Measurements from ENCODE around the gene SP8. TPM values are rescaled to one million over a fixed set of nuclear protein-coding genes. Genes with fewer than 3 reads are reported as not detected.

The SP8 gene
- polyA plus RNA-seq, 1 experiment: not detected

GRCh38 chr7:20790375-20790774 is 3.7 kb upstream of the SP8 start:
- Histone ChIP-seq H3K9me3 (ENCODE audit: control insufficient read depth, insufficient read depth, low read length) (no peaks in the 10 kb centered on the region), H3K4me3 (ENCODE audit: low read depth, low read length) (no peak overlapping the region), H3K27ac (ENCODE audit: low read depth, low read length) (no peak overlapping the region), H3K27me3 (ENCODE audit: control insufficient read depth, insufficient read depth, low read length) (peaks cover 73% of the 10 kb centered on the region)
- CTCF ChIA-PET: interaction anchor here (1.3 kb wide), 1 partner anchor 12 kb away, joined by 5 read pairs; no protein-coding TSS in a partner anchor
- POLR2A ChIA-PET: no interaction called here
- no peak for DNase-seq (ENCODE audit: low read depth, low spot score)
- TF ChIP-seq CTCF (IDR thresholded peaks at IDR 0.05; ENCODE audit: low read depth, low read length): no peak

- POLR2A ChIA-PET: no interaction called here
- DNase-seq (ENCODE audit: low read depth, low spot score): no peak
- Histone ChIP-seq H3K4me3 (ENCODE audit: low read depth, low read length) (no peak overlapping the region), H3K27ac (ENCODE audit: low read depth, low read length) (no peak overlapping the region), H3K27me3 (ENCODE audit: control insufficient read depth, insufficient read depth, low read length) (peaks cover 73% of the 10 kb centered on the region), H3K9me3 (ENCODE audit: control insufficient read depth, insufficient read depth, low read length) (peaks cover 13% of the 10 kb centered on the region; the same call in 1 of the 2 replicates)
- TF ChIP-seq CTCF (IDR thresholded peaks at IDR 0.05; ENCODE audit: low read depth, low read length): no peak
- CTCF ChIA-PET: interaction anchor here (0.7 kb wide), 1 partner anchor 282 kb away, joined by 3 read pairs; no protein-coding TSS in a partner anchor
Measured at GRCh38 chr7:20788420-20788990, 1.8 kb upstream of the SP8 start.

GRCh38 chr7:20787660-20788419 is 1.2 kb upstream of the SP8 start:
- Histone ChIP-seq H3K9me3 (ENCODE audit: control insufficient read depth, insufficient read depth, low read length) (peaks cover 13% of the 10 kb centered on the region; the same call in 1 of the 2 replicates), H3K27me3 (ENCODE audit: control insufficient read depth, insufficient read depth, low read length) (peaks cover 74% of the 10 kb centered on the region), H3K4me3 (ENCODE audit: low read depth, low read length) (no peak overlapping the region), H3K27ac (ENCODE audit: low read depth, low read length) (no peak overlapping the region)
- DNase-seq (ENCODE audit: low read depth, low spot score): no peak
- no peak for TF ChIP-seq CTCF (IDR thresholded peaks at IDR 0.05; ENCODE audit: low read depth, low read length)
- CTCF ChIA-PET: interaction anchor here (0.7 kb wide), 1 partner anchor 281 kb away, joined by 3 read pairs; no protein-coding TSS in a partner anchor
- POLR2A ChIA-PET: no interaction called here

GRCh38 chr7:20786421-20786778 is 286 bp downstream of the SP8 start:
- H3K4me3 ChIP-seq (ENCODE audit: low read depth, low read length): peak overlapping the region; percentile 39
- H3K27ac ChIP-seq (ENCODE audit: low read depth, low read length): no peak overlapping the region
- TF ChIP-seq CTCF (IDR thresholded peaks at IDR 0.05; ENCODE audit: low read depth, low read length): no peak
- ChIA-PET CTCF (no interaction called here), POLR2A (no interaction called here)
- peaks cover 67% of the 10 kb centered on the region for H3K27me3 ChIP-seq (ENCODE audit: control insufficient read depth, insufficient read depth, low read length)
- peaks cover 13% of the 10 kb centered on the region; the same call in 1 of the 2 replicates for H3K9me3 ChIP-seq (ENCODE audit: control insufficient read depth, insufficient read depth, low read length)
- no peak for DNase-seq (ENCODE audit: low read depth, low spot score)

- H3K4me3 ChIP-seq (ENCODE audit: low read depth, low read length): peak overlapping the region; percentile 39
- POLR2A ChIA-PET: no interaction called here
- H3K9me3 ChIP-seq (ENCODE audit: control insufficient read depth, insufficient read depth, low read length): peaks cover 13% of the 10 kb centered on the region; the same call in 1 of the 2 replicates
- no peak overlapping the region for H3K27ac ChIP-seq (ENCODE audit: low read depth, low read length)
- no peak for DNase-seq (ENCODE audit: low read depth, low spot score)
- peaks cover 64% of the 10 kb centered on the region for H3K27me3 ChIP-seq (ENCODE audit: control insufficient read depth, insufficient read depth, low read length)
- CTCF ChIA-PET: no interaction called here
- no peak for TF ChIP-seq CTCF (IDR thresholded peaks at IDR 0.05; ENCODE audit: low read depth, low read length)
Measured at GRCh38 chr7:20786049-20786412, 655 bp downstream of the SP8 start.

Measured in AG04450 (cell line).